ENCODE data around the gene PDZD4. TPM values are rescaled to one million over a fixed set of nuclear protein-coding genes. Genes with fewer than 3 reads are reported as not detected.

Gene PDZD4
- total RNA-seq (10 to 100 TPM in 2 of 5 donors, 1 to 10 TPM in 3; 3.7 to 51.3 (median 9.0) TPM), total RNA-seq (1.9 to 45.2 (median 5.9) reads per million in 29 experiments)
- 25.6 TPM for total RNA-seq (2013)

- POLR2A ChIA-PET, result no interaction called here
- H3K9me3 ChIP-seq, result no peaks in the 10 kb centered on the region
- ATAC-seq (replicated peaks in 1 of 4) (peak; percentile 51 to 68 (median 54)), DNase-seq (peak in 2 of 35 experiments; percentile 12 to 33)
- Mint-ChIP-seq H3K27ac (peak within 1 kb of the TSS in 1 of 2 donors; percentile 65), H3K36me3 (no peaks in the 10 kb centered on the region), H3K4me3 (peak within 1 kb of the TSS; percentile 59 to 73 (median 66)), H3K27me3 (peaks cover 5 to 13% of the 10 kb centered on the region in 2 donors), H3K4me1 (peaks cover 16 to 23% (median 20%) of the 10 kb centered on the region in 3 donors), H3K9me3 (no peaks in the 10 kb centered on the region)
- CTCF ChIA-PET, result no interaction called here
- H3K27me3 ChIP-seq (replicated peaks in 1 of 2; ENCODE audit: control insufficient read depth in 2 of 2, extremely low read depth in 1 of 2, insufficient read depth in 2 of 2, low read length in 1 of 2), result peaks cover 0 to 10% of the 10 kb centered on the region in 2 experiments
- WGBS (ENCODE audit: insufficient coverage), result 1% methylated on average over 24 of the region's 97 CpGs
- H3K4me1 ChIP-seq (ENCODE audit: control insufficient read depth in 1 of 2, extremely low read depth in 1 of 2, insufficient read depth in 2 of 2, low read length in 2 of 2), result peaks cover 0 to 25% of the 10 kb centered on the region in 2 experiments
- peak within 1 kb of the TSS in 1 of 2 donors; percentile 37 for H3K4me3 ChIP-seq (ENCODE audit: control insufficient read depth in 1 of 2, extremely low read depth in 1 of 2, low read length in 1 of 2)
- H3K36me3 ChIP-seq (ENCODE audit: control insufficient read depth in 2 of 2, extremely low read depth in 1 of 2, insufficient read depth in 1 of 2, low read length in 1 of 2), result no peaks in the 10 kb centered on the region
- H3K27ac ChIP-seq (ENCODE audit: low read length), result no peak within 1 kb of the TSS
These were observed at the start of gene PDZD4 for GRCh38 chrX:153829799-153830639. TSS of gene PDZD4 (minus strand) at chrX:153830544. CDS start at chrX:153830298, 246 bp downstream.

- Histone ChIP-seq H3K4me3 (ENCODE audit: control insufficient read depth in 1 of 2, extremely low read depth in 1 of 2, low read length in 1 of 2) (no peak overlapping the region), H3K36me3 (ENCODE audit: control insufficient read depth in 2 of 2, extremely low read depth in 1 of 2, insufficient read depth in 1 of 2, low read length in 1 of 2) (no peaks in the 10 kb centered on the region), H3K9me3 (no peaks in the 10 kb centered on the region), H3K27me3 (replicated peaks in 1 of 2; ENCODE audit: control insufficient read depth in 2 of 2, extremely low read depth in 1 of 2, insufficient read depth in 2 of 2, low read length in 1 of 2) (peaks cover 0 to 80% of the 10 kb centered on the region in 2 experiments), H3K27ac (ENCODE audit: low read length) (no peak overlapping the region), H3K4me1 (ENCODE audit: control insufficient read depth in 1 of 2, extremely low read depth in 1 of 2, insufficient read depth in 2 of 2, low read length in 2 of 2) (peaks cover 2 to 25% of the 10 kb centered on the region in 2 experiments)
- Mint-ChIP-seq H3K27me3 (peaks cover 36 to 37% of the 10 kb centered on the region in 2 donors), H3K4me1 (peaks cover 20 to 25% (median 20%) of the 10 kb centered on the region in 3 donors), H3K27ac (no peak overlapping the region), H3K36me3 (no peaks in the 10 kb centered on the region), H3K4me3 (peak overlapping the region in 1 of 3 donors; percentile 33), H3K9me3 (no peaks in the 10 kb centered on the region)
- ATAC-seq (replicated peaks in 1 of 4) (no peak), DNase-seq (no peak)
- 43% methylated on average over 2 of the region's 12 CpGs for WGBS (ENCODE audit: insufficient coverage)
- POLR2A ChIA-PET, result no interaction called here
- CTCF ChIA-PET, result no interaction called here
These were observed 49.5 kb upstream of the PDZD4 start for GRCh38 chrX:153879741-153880439.

- Histone ChIP-seq H3K36me3 (ENCODE audit: control insufficient read depth in 2 of 2, extremely low read depth in 1 of 2, insufficient read depth in 1 of 2, low read length in 1 of 2) (no peaks in the 10 kb centered on the region), H3K9me3 (no peaks in the 10 kb centered on the region), H3K27me3 (replicated peaks in 1 of 2; ENCODE audit: control insufficient read depth in 2 of 2, extremely low read depth in 1 of 2, insufficient read depth in 2 of 2, low read length in 1 of 2) (peaks cover 0 to 72% of the 10 kb centered on the region in 2 experiments), H3K4me1 (ENCODE audit: control insufficient read depth in 1 of 2, extremely low read depth in 1 of 2, insufficient read depth in 2 of 2, low read length in 2 of 2) (peaks cover 2 to 21% of the 10 kb centered on the region in 2 experiments), H3K4me3 (ENCODE audit: control insufficient read depth in 1 of 2, extremely low read depth in 1 of 2, low read length in 1 of 2) (no peak overlapping the region), H3K27ac (ENCODE audit: low read length) (no peak overlapping the region)
- peak overlapping the region in 1 of 3 donors; percentile 33 for H3K4me3 Mint-ChIP-seq
- POLR2A ChIA-PET, result no interaction called here
- H3K4me1 Mint-ChIP-seq, result peaks cover 19 to 24% (median 20%) of the 10 kb centered on the region in 3 donors
- DNase-seq, result peak in 1 of 35 experiments; percentile 47
- H3K9me3 Mint-ChIP-seq, result no peaks in the 10 kb centered on the region
- peak in 1 of 4 experiments; percentile 72 for ATAC-seq (replicated peaks in 1 of 4)
- H3K36me3 Mint-ChIP-seq, result no peaks in the 10 kb centered on the region
- H3K27ac Mint-ChIP-seq, result no peak overlapping the region
- CTCF ChIA-PET, result interaction anchor here in 1 of 2 donors (0.7 kb wide), 1 partner anchor 123 kb away, joined by 3 read pairs; no protein-coding TSS in a partner anchor
- whole genome bisulfite sequencing (ENCODE audit: insufficient coverage), result 14% methylated on average over 11 of the region's 28 CpGs
- H3K27me3 Mint-ChIP-seq, result peaks cover 29 to 39% of the 10 kb centered on the region in 2 donors
These were observed 48.8 kb upstream of the PDZD4 start for GRCh38 chrX:153878969-153879653.

DNA sequence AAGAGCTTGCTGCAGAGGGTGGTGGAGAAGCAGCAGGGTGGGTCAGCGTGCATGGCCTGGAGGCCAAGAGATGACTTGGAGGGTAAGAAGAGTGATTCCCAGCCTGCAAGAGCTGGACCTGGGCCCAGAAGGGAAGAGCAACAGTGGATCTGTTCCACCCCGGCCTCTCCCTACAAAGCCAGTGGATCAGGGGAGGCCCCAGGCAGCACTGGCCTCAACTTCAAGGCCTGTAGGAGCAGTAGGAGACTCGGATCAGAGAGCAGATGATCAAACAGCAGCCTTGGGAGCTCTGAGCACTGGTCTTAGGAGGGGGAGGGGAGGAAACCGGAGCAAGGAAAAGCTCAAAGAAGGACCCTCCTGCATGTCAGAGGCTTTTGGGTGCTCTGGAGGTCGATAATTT lies 48.0 kb upstream of the PDZD4 start:
- H3K27ac Mint-ChIP-seq, result no peak overlapping the region
- no peak overlapping the region for H3K27ac ChIP-seq (ENCODE audit: low read length)
- ATAC-seq (replicated peaks in 1 of 4), result no peak
- ChIA-PET CTCF (no interaction called here), POLR2A (no interaction called here)
- no peaks in the 10 kb centered on the region for H3K9me3 ChIP-seq
- H3K9me3 Mint-ChIP-seq, result no peaks in the 10 kb centered on the region
- H3K4me1 ChIP-seq (ENCODE audit: control insufficient read depth in 1 of 2, extremely low read depth in 1 of 2, insufficient read depth in 2 of 2, low read length in 2 of 2), result peaks cover 2 to 21% of the 10 kb centered on the region in 2 experiments
- no peak overlapping the region for H3K4me3 ChIP-seq (ENCODE audit: control insufficient read depth in 1 of 2, extremely low read depth in 1 of 2, low read length in 1 of 2)
- peaks cover 19 to 24% (median 20%) of the 10 kb centered on the region in 3 donors for H3K4me1 Mint-ChIP-seq
- no peak for DNase-seq
- H3K27me3 ChIP-seq (replicated peaks in 1 of 2; ENCODE audit: control insufficient read depth in 2 of 2, extremely low read depth in 1 of 2, insufficient read depth in 2 of 2, low read length in 1 of 2), result peaks cover 0 to 65% of the 10 kb centered on the region in 2 experiments
- H3K36me3 ChIP-seq (ENCODE audit: control insufficient read depth in 2 of 2, extremely low read depth in 1 of 2, insufficient read depth in 1 of 2, low read length in 1 of 2), result no peaks in the 10 kb centered on the region
- peak overlapping the region in 1 of 3 donors; percentile 34 for H3K4me3 Mint-ChIP-seq
- 33% methylated on average over 1 of the region's 5 CpGs for WGBS (ENCODE audit: insufficient coverage)
- no peaks in the 10 kb centered on the region for H3K36me3 Mint-ChIP-seq
- peaks cover 23 to 34% of the 10 kb centered on the region in 2 donors for H3K27me3 Mint-ChIP-seq

DNA sequence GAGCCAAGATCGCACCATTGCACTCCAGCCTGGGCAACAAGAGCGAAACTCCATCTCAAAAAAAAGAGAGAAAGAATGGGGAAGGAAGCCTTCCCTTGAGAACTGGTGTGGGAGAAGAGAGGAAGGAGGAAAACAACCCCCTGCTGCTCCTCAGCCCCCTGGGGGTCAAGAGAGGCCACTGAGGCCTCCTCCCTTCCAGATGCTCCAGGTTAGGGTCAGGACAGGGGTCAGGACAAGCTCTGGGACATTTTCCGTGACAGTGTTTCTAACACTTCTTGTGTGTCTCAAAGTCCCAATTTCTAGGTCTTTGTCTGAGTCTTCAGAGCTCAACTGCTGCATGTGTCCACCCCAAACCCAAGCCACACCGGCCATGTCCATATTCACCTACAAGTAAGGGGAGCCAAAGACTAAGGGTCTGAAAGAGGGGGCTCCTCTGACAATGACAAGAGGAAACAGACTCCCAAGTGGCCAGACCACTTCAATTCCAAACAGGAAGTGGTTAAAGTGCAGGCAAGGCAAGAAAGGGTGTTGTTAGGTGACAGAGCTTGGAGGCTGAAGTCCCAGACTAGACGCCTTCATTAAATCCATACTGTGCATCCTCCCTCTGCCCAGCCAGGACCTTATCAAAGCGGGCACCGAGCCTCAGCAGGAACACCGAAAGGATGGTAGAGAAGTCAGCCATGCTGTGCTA lies 47.4 kb upstream of the PDZD4 start:
- POLR2A ChIA-PET, result no interaction called here
- no peak for DNase-seq
- Mint-ChIP-seq H3K4me3 (peak overlapping the region in 1 of 3 donors; percentile 34), H3K36me3 (no peaks in the 10 kb centered on the region), H3K27me3 (peaks cover 23 to 40% of the 10 kb centered on the region in 2 donors), H3K9me3 (no peaks in the 10 kb centered on the region), H3K27ac (no peak overlapping the region), H3K4me1 (peaks cover 19 to 24% (median 20%) of the 10 kb centered on the region in 3 donors)
- ATAC-seq (replicated peaks in 1 of 4), result no peak
- H3K27ac ChIP-seq (ENCODE audit: low read length), result no peak overlapping the region
- CTCF ChIA-PET, result interaction anchor here in 1 of 2 donors (0.6 kb wide), 1 partner anchor 31 kb away, joined by 3 read pairs; no protein-coding TSS in a partner anchor
- peaks cover 2 to 21% of the 10 kb centered on the region in 2 experiments for H3K4me1 ChIP-seq (ENCODE audit: control insufficient read depth in 1 of 2, extremely low read depth in 1 of 2, insufficient read depth in 2 of 2, low read length in 2 of 2)
- no peaks in the 10 kb centered on the region for H3K36me3 ChIP-seq (ENCODE audit: control insufficient read depth in 2 of 2, extremely low read depth in 1 of 2, insufficient read depth in 1 of 2, low read length in 1 of 2)
- H3K9me3 ChIP-seq, result no peaks in the 10 kb centered on the region
- no CpG with 5 or more reads among the region's 8 CpGs for WGBS (ENCODE audit: insufficient coverage)
- H3K4me3 ChIP-seq (ENCODE audit: control insufficient read depth in 1 of 2, extremely low read depth in 1 of 2, low read length in 1 of 2), result no peak overlapping the region
- H3K27me3 ChIP-seq (replicated peaks in 1 of 2; ENCODE audit: control insufficient read depth in 2 of 2, extremely low read depth in 1 of 2, insufficient read depth in 2 of 2, low read length in 1 of 2), result peaks cover 0 to 58% of the 10 kb centered on the region in 2 experiments
